Esophagus muscularis mucosa (tissue), 4 donors: ENCODE measurements around the gene LRRC61. TPM values are rescaled to one million over a fixed set of nuclear protein-coding genes. Genes with fewer than 3 reads are reported as not detected.

Source experiments
- DNase-seq: peaks from one replicate; pipeline ENCODE4 v3.0.0-alpha.2; 2017; ENCODE audit errors: extremely low spot score
- H3K27ac ChIP-seq, 4 donors: fragments of 200-600 bp; sonication (generic); replicated peaks in 1 of 4; 1 replicate in 3 of 4; 2 replicates in 1 of 4; pipeline ENCODE4 v1.5.1; 2016 to 2019; ENCODE audit warnings: mild to moderate bottlenecking in 1 of 4
- H3K27me3 ChIP-seq, 4 donors: fragments of 200-600 bp; sonication (generic); one replicate each; pipeline versions ENCODE4 v1.5.1 to v1.6.0; 2016 to 2019
- H3K36me3 ChIP-seq, 4 donors: fragments of 200-600 bp; sonication (generic); one replicate each; pipeline ENCODE4 v1.5.1; 2016 to 2019
- H3K4me1 ChIP-seq, 4 donors: fragments of 200-600 bp; sonication (generic); one replicate each; pipeline ENCODE4 v1.5.1; 2016 to 2019
- H3K4me3 ChIP-seq, 4 donors: fragments of 200-600 bp; sonication (generic); 1 replicate in 2 of 4; 2 replicates in 2 of 4; pipeline ENCODE4 v1.5.1; 2016 to 2019; ENCODE audit warnings: mild to moderate bottlenecking in 4 of 4, moderate library complexity in 1 of 4
- H3K9me3 ChIP-seq, 4 donors: fragments of 200-600 bp; sonication (generic); 1 replicate in 3 of 4; 2 replicates in 1 of 4; pipeline ENCODE4 v1.5.1; 2016 to 2019
- EP300 ChIP-seq: sonication (generic); formaldehyde crosslinking; IDR thresholded peaks from one replicate; pipeline ENCODE4 v1.6.1; 2017; ENCODE audit warnings: antibody characterized with exemption
- POLR2A ChIP-seq: fragments of 450-650 bp; IDR thresholded peaks from one replicate; pipeline ENCODE4 v1.6.1; 2017; ENCODE audit warnings: antibody characterized with exemption, moderate library complexity, mild to moderate bottlenecking, low read depth
- POLR2AphosphoS5 ChIP-seq, 2 donors: sonication (generic); formaldehyde crosslinking; IDR thresholded peaks; one replicate each; pipeline ENCODE4 v1.6.1; 2017; ENCODE audit warnings: antibody characterized with exemption in 2 of 2
- WGBS: methylation state at CpG from one replicate; pipeline ENCODE4 v1.1.5; 2018; 5-methylcytosine and 5-hydroxymethylcytosine counted together
- intact Hi-C: fragments of 100-400 bp; cut with DNase I; formaldehyde crosslinking; loops from one replicate; pipeline ENCODE4 v1.15.1; 2023
- total RNA-seq, 4 donors: library from RNA; depleted of rRNA; stranded (reverse); fragments of >200 nt; gene quantifications; one replicate each; pipeline versions ENCODE4 v1.1.0 to v1.2.1, GENCODE V29; 2016
- TF ChIP-seq, protein P1 (sequence below), 3 experiments: fragments of 200-600 bp in 2 of 3; fragments of 450-650 bp in 1 of 3; sonication (generic) in 2 of 3; IDR thresholded peaks; one replicate each; pipeline ENCODE4 v1.5.1; 2017 to 2019; ENCODE audit warnings: antibody characterized with exemption in 3 of 3, mild to moderate bottlenecking in 2 of 3, moderate library complexity in 1 of 3

Gene LRRC61
- total RNA-seq, 4 donors from 2014 or later: 7.9 to 16.5 (median 12.4) TPM

DNA sequence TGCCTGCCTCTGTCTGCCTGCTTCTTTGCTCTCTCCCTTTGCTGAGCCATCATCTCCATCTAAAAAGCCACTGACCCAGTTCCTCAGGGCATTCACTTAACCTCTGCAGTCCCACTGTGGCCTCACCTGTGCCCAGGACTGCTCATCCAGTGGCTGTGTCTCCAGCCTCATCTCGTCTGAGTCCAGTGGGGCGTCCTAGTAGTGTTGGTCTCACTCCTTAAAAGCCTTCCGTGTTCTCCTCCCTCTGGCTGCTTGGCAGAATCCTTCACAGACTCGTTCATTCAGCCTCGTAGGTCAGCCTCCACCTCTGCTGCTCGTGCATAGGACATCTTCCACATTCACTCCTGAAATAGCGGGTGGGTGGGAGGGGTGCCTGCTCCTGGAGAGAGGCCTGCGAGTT is 11.0 kb downstream of the LRRC61 start:
- Histone ChIP-seq H3K36me3 (peaks cover 4 to 44% (median 22%) of the 10 kb centered on the region in 4 donors), H3K4me1 (peaks cover 11 to 54% (median 53%) of the 10 kb centered on the region in 4 donors), H3K27me3 (no peaks in the 10 kb centered on the region), H3K27ac (peak overlapping the region; percentile 65 to 93 (median 72)), H3K4me3 (no peak overlapping the region), H3K9me3 (no peaks in the 10 kb centered on the region)
- intact Hi-C loops: no loop called here
- no peak for DNase-seq
- TF ChIP-seq POLR2A (no peak), EP300 (no peak), POLR2AphosphoS5 (IDR thresholded peaks at IDR 0.05) (no peak)
- TF ChIP-seq, protein P1, sequence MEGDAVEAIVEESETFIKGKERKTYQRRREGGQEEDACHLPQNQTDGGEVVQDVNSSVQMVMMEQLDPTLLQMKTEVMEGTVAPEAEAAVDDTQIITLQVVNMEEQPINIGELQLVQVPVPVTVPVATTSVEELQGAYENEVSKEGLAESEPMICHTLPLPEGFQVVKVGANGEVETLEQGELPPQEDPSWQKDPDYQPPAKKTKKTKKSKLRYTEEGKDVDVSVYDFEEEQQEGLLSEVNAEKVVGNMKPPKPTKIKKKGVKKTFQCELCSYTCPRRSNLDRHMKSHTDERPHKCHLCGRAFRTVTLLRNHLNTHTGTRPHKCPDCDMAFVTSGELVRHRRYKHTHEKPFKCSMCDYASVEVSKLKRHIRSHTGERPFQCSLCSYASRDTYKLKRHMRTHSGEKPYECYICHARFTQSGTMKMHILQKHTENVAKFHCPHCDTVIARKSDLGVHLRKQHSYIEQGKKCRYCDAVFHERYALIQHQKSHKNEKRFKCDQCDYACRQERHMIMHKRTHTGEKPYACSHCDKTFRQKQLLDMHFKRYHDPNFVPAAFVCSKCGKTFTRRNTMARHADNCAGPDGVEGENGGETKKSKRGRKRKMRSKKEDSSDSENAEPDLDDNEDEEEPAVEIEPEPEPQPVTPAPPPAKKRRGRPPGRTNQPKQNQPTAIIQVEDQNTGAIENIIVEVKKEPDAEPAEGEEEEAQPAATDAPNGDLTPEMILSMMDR (IDR thresholded peaks at IDR 0.05): no peak
- WGBS: 88% methylated on average over 8 of the region's 8 CpGs

DNA sequence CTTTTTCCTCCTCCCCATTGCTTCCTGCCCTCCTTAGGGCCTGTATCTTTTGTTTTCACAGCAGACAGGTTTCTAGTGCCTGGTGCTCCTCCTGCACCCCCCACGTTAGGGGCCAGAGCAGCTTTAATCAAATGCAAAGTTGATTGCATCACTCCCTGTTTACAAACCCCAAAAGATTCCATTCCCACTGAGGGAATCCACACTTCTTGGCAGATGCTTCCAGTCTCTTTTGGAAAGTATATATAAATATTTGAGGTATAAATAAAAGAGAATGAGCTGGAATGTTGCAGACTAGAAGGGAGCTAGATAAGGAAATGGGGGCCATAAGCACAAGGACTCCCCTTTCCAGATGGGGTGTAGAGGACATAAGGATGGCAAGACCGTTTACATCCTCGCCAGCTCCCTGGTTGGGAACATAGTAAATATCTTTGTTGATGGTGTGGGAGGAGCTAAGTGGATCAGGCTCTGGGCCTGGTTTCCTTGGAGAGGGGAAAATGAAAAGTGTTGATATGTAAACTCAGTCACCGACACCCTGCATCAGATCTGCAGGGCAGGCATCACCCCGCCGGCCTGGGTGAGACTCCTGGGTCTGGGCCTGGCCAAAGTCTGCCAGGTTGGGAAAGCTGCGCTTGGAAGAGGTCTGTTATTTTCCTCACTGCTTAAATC is 12.1 kb downstream of the LRRC61 start:
- peaks cover 0 to 2% (median under 1%) of the 10 kb centered on the region in 4 donors for H3K27me3 ChIP-seq
- no peaks in the 10 kb centered on the region for H3K9me3 ChIP-seq
- DNase-seq: no peak
- H3K27ac ChIP-seq: peak overlapping the region; percentile 65 to 93 (median 72)
- no peak overlapping the region for H3K4me3 ChIP-seq
- intact Hi-C loops: no loop called here
- H3K4me1 ChIP-seq: peaks cover 22 to 65% (median 64%) of the 10 kb centered on the region in 4 donors
- WGBS: 34% methylated on average over 7 of the region's 7 CpGs
- no peak for TF ChIP-seq POLR2AphosphoS5 (IDR thresholded peaks at IDR 0.05)
- TF ChIP-seq EP300: no peak
- TF ChIP-seq POLR2A: no peak
- TF ChIP-seq, protein P1 (IDR thresholded peaks at IDR 0.05): no peak
- peaks cover 0 to 32% (median 15%) of the 10 kb centered on the region in 4 donors for H3K36me3 ChIP-seq

DNA sequence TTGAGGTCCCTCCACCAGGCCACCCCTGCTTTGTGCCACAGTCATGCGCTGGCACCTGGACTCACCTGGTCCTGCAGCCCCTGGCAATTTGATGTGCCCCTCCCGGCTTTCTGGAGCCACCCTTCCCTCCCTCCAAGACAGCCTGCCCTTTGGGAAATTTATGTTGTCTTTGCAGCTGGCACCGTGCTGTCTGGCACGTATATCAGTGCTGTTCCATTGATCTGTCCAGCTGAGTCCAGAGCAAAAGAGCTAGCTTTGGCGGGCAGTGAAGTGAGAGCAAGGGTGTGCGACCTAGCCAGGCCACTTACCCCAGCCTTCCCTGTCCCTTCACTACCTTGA is 12.6 kb downstream of the LRRC61 start:
- H3K27me3 ChIP-seq: peaks cover 0 to 6% (median 2%) of the 10 kb centered on the region in 4 donors
- TF ChIP-seq EP300 (no peak), POLR2AphosphoS5 (IDR thresholded peaks at IDR 0.05) (no peak), POLR2A (no peak)
- TF ChIP-seq, protein P1 (IDR thresholded peaks at IDR 0.05): no peak
- no peak for DNase-seq
- peak overlapping the region; percentile 65 to 93 (median 72) for H3K27ac ChIP-seq
- H3K4me1 ChIP-seq: peaks cover 26 to 70% (median 69%) of the 10 kb centered on the region in 4 donors
- 38% methylated on average over 6 of the region's 6 CpGs for WGBS
- peaks cover 0 to 27% (median 11%) of the 10 kb centered on the region in 4 donors for H3K36me3 ChIP-seq
- no peaks in the 10 kb centered on the region for H3K9me3 ChIP-seq
- intact Hi-C loops: no loop called here
- no peak overlapping the region for H3K4me3 ChIP-seq

DNA sequence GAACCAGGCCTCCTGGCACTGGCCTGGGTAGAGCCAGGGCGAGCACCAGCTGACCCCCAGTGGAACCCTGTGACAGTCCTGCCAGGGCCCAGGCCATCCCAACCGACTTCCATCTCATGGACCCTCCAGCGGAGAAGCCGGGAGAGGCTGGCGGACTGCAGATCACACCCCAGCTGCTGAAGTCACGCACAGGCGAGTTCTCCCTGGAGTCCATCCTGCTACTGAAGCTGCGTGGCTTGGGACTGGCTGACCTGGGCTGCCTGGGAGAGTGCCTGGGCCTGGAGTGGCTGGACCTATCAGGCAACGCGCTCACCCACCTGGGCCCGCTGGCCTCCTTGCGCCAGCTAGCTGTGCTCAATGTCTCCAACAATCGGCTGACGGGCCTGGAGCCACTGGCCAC is 13.6 kb downstream of the LRRC61 start:
- no peak for TF ChIP-seq POLR2A
- TF ChIP-seq, protein P1 (IDR thresholded peaks at IDR 0.05): no peak
- TF ChIP-seq EP300: no peak
- no peak for TF ChIP-seq POLR2AphosphoS5 (IDR thresholded peaks at IDR 0.05)
- peaks cover 0 to 20% (median 7%) of the 10 kb centered on the region in 4 donors for H3K36me3 ChIP-seq
- H3K4me1 ChIP-seq: peaks cover 32 to 80% (median 79%) of the 10 kb centered on the region in 4 donors
- H3K27ac ChIP-seq: peak overlapping the region; percentile 65 to 93 (median 72)
- no peak overlapping the region for H3K4me3 ChIP-seq
- H3K9me3 ChIP-seq: no peaks in the 10 kb centered on the region
- WGBS: 95% methylated on average over 14 of the region's 14 CpGs
- no peak for DNase-seq
- peaks cover 0 to 11% (median 2%) of the 10 kb centered on the region in 4 donors for H3K27me3 ChIP-seq
- intact Hi-C loops: no loop called here
